ENCODE data around the gene DDX20. TPM values are rescaled to one million over a fixed set of nuclear protein-coding genes. Genes with fewer than 3 reads are reported as not detected.
A peak's percentile ranks its signal among the peaks of the same experiment; 100 is the strongest.

DDX20 gene
- total RNA-seq, 2 donors from 2014 or later = 6.1 to 8.8 TPM

DNA sequence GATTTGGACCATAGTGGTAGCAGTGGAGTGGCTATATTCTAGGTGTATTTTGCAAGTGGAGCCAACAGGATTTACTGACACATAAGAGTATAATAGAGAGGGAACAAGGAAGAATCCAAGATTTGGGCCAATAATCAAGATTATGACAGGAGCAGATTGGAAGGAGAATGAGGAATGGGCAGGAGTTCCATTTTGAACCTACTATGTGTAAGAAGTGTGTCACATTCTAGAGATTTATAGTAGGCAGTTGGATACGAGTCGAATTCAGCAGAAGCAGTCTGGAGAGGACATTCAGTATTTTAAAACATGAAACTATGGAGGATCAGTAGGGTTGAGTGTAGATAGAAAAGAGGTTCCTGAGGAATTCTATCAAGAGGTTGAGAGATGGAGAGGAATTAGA, 38.3 kb upstream of the DDX20 start:
- Histone ChIP-seq H3K9me3 (no peaks in the 10 kb centered on the region), H3K27me3 (no peaks in the 10 kb centered on the region), H3K36me3 (peaks cover 4% of the 10 kb centered on the region), H3K4me3 (no peak overlapping the region), H3K27ac (no peak overlapping the region), H3K4me1 (peaks cover 2 to 36% of the 10 kb centered on the region in 2 donors)
- no peak for DNase-seq (ENCODE audit: low spot score)
- TF ChIP-seq, protein P1, sequence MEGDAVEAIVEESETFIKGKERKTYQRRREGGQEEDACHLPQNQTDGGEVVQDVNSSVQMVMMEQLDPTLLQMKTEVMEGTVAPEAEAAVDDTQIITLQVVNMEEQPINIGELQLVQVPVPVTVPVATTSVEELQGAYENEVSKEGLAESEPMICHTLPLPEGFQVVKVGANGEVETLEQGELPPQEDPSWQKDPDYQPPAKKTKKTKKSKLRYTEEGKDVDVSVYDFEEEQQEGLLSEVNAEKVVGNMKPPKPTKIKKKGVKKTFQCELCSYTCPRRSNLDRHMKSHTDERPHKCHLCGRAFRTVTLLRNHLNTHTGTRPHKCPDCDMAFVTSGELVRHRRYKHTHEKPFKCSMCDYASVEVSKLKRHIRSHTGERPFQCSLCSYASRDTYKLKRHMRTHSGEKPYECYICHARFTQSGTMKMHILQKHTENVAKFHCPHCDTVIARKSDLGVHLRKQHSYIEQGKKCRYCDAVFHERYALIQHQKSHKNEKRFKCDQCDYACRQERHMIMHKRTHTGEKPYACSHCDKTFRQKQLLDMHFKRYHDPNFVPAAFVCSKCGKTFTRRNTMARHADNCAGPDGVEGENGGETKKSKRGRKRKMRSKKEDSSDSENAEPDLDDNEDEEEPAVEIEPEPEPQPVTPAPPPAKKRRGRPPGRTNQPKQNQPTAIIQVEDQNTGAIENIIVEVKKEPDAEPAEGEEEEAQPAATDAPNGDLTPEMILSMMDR (IDR thresholded peaks at IDR 0.05) = no peak

DNA sequence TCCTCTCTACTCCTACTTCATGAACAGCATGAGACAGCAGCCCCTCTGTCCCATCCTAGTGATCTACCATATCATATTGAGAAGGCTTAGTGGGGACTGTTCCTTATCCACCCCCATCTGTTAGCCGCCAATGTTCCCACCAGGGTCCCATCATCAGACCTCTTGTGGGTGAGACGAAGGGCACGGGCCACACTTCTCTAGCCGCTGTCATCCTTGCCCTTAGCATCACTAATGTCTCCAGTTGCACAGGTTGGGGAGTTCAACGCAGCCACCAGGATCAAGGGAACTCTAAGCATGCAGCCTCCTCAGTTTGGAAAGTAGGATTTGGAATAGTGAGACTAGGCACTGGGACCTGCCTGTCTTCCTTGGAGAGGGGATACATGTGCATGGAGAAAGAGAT, 36.6 kb upstream of the DDX20 start:
- H3K9me3 ChIP-seq = no peaks in the 10 kb centered on the region
- TF ChIP-seq, protein P1 (IDR thresholded peaks at IDR 0.05) = no peak
- no peaks in the 10 kb centered on the region for H3K27me3 ChIP-seq
- H3K27ac ChIP-seq = peak overlapping the region; percentile 62 to 68
- peaks cover 2 to 52% of the 10 kb centered on the region in 2 donors for H3K4me1 ChIP-seq
- H3K36me3 ChIP-seq = peaks cover 4% of the 10 kb centered on the region
- H3K4me3 ChIP-seq = no peak overlapping the region
- DNase-seq (ENCODE audit: low spot score) = no peak

DNA sequence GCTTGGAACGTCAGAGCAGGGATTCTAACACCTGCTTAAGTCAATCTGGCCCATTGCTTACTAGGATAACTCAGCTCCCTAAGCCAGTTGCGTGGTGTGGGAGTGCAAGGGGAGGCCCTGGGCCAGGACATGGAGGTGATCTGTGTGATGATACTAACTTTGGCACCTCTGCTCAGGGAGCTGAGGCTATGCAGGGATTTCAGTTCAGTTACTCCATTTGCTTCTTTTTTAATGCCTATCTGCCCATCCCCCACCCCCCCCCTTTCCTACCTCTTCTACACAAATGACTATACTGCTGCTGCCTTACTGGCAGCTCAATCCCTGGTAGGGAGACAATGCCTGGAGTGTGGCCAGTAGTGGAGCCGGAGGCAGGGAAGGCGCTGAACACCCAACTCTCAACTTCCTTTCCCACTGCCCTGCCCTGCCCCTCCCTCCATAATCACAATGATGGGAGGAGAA, 36.0 kb upstream of the DDX20 start:
- TF ChIP-seq, protein P1 (IDR thresholded peaks at IDR 0.05) = no peak
- DNase-seq (ENCODE audit: low spot score) = no peak
- Histone ChIP-seq H3K4me1 (peaks cover 2 to 57% of the 10 kb centered on the region in 2 donors), H3K27me3 (no peaks in the 10 kb centered on the region), H3K36me3 (no peaks in the 10 kb centered on the region), H3K27ac (peak overlapping the region; percentile 62 to 68), H3K9me3 (no peaks in the 10 kb centered on the region), H3K4me3 (no peak overlapping the region)

DNA sequence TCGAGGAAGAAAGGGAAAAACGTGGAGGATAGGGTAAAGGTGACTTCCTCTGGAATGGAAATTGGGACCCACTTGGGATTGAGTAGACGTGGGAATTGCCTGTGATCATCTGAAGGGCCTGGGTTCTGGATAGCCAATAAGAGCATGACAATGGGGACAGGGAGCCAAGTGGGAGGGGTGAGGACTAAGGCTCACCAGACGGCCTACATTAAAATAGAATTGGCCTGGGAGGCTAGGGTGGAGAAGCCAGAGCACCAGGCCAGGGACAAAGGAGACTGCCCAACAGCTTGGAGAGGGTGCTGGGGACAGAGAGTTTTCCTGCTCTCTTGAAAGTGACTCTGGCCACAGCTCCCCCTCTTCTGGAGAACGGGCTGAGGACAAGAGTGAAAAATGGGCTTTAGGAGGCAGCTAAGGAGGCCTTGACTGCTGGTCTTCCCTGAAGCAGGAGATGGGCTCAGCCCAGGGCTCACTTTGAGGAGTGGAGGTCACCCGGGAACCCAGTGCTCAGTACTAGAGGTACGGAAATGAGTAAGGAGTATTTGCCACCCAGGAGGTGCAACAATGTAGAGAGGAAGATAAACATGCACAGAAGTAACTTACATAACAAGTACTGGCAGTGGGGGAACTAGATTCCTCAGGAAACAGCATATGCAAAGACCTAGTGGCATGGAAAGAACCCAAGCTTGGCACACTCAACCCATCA, 35.3 kb upstream of the DDX20 start:
- DNase-seq (ENCODE audit: low spot score) = no peak
- Histone ChIP-seq H3K4me3 (no peak overlapping the region), H3K4me1 (peaks cover 2 to 64% of the 10 kb centered on the region in 2 donors), H3K27ac (peak overlapping the region; percentile 62 to 68), H3K27me3 (no peaks in the 10 kb centered on the region), H3K36me3 (no peaks in the 10 kb centered on the region), H3K9me3 (no peaks in the 10 kb centered on the region)
- TF ChIP-seq, protein P1 (IDR thresholded peaks at IDR 0.05) = no peak

DNA sequence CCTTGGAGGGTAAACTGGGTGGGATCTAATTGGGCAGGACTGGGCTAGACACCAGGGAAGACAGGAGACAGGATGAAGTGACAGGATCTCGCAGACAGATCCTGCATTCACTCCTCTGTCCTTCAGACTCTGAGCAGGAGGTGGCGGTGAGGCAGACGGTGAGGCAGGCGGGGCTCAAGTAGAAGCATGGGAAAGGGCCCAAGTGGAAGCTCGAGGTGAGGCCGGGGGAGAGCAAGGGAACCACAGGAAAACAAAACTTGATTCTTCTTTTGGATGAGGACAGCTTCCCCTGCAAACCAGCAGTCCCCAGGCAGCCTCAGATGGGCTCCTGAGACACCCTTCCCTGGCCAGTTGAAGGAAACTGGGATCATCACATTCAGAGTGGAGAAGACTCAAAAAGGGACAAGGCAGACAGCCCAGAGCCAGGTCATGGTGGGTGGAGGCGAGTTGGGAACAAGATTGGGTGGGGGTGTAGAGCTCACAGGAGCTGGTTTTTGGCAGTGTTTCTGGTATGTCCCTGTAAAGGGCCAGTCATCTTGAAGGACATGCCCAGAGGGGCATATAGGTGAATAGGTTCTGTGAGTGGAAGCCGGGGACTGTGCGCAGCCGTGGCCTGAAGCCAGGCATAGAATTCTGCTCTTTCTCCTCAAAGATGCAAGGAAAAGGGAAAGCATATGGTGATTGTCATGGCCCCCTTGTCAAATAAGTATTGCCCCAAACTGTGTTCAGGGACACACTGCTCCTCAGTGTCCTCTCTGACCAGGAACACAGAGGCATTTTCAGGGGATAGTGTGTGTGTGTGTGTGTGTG, 34.5 kb upstream of the DDX20 start:
- no peak for DNase-seq (ENCODE audit: low spot score)
- Histone ChIP-seq H3K27ac (peak overlapping the region; percentile 62 to 68), H3K9me3 (no peaks in the 10 kb centered on the region), H3K27me3 (no peaks in the 10 kb centered on the region), H3K36me3 (no peaks in the 10 kb centered on the region), H3K4me1 (peaks cover 2 to 72% of the 10 kb centered on the region in 2 donors), H3K4me3 (no peak overlapping the region)
- TF ChIP-seq, protein P1 (IDR thresholded peaks at IDR 0.05) = no peak

All from right atrium auricular region (tissue), 2 donors.